Measurements from ENCODE around the gene COBL. TPM values are rescaled to one million over a fixed set of nuclear protein-coding genes. Genes with fewer than 3 reads are reported as not detected.
A peak's percentile ranks its signal among the peaks of the same experiment; 100 is the strongest.

Gene COBL
- total RNA-seq, 1 experiment from 2014 or later = 7.6 TPM

DNA sequence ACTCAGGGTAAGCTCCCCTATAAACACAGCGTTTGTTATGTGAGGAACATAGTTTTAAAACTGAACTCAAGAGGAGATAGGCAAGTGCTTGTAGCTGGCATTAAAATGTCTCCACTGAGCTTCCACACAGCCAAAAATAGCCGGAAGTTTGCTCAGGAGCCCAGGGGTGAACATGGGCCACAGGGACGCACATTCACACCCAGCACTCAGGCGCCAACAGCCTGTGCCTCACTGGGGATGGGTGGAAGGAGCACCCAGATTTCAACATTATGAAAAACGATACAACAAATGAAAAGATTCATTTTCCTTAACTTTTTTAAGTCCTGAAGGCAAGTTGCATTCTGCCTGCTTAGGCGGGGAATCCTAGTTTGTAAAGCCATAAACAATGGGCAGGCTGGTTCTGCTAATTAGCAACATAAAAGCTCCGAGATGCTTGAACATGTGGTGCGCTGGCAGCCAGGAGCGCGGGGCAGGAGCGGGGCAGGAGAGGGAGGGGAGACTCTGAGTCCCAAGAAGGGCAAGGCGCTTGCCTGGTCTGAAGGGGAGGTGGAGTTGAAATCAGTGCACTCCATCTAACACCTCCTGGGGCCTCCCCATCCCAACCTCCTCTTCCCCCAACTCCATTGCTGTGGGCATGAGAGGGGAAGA, 235.9 kb downstream of the COBL start:
- no peak for DNase-seq (ENCODE audit: low spot score)

DNA sequence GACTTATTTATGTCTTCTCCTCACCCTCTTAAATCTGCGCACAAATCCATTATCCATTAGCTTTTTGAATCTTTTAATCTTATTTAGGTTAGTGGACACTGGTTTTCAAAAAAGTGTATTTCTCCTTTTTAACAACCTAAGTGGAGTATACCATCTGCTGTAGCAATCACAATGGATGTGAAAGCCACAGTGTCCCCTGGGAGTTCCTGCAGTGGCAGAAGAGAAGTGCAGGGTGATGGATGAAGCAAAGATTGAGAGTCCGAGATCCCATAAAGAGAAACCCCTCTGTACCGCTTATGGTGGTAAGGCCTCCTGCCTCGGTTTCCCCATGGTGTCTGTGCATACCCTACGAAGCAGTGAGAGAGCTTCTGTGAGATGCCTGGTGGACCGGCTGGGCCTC, 236.4 kb downstream of the COBL start:
- no peak for DNase-seq (ENCODE audit: low spot score)

DNA sequence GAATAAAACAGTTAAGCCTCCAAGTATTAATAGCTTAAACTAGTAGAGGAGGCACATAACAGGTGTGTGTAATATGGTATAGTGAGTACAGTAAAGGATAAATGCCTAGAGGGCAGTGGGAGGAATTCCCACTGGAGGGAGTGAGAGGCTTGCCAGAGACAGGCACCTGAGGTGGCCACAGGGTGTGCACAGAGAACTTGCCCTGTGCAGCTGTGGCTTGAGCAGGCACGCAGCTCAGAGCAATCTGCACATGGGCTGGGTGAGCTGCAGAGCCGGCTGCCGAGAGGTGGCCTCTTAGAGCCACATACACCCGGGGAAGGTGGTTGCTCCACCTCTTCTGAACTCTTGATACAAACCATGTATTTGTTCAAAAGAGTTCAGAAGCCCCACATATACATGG, 237.1 kb downstream of the COBL start:
- peak; percentile 22 for DNase-seq (ENCODE audit: low spot score)

DNA sequence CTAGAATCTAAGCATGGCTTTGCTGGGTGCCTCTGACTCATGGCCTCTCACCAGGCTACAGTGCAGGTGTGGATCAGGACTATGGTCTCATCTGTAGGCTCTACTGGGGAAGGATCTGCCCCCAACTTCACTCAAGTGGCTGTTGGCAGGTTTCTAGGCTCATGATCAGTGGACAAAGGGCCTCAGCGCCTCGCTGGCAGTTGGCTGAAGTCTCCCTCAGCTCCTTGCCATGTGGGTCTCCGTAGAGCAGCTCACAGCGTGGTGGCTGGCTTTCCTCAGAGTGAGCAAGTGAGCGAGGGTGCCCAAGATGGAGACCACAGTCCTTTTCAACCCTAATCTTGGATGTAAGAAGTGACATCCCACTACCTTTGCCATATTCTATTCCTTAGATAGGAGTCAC, 238.0 kb downstream of the COBL start:
- DNase-seq (ENCODE audit: low spot score) = no peak

DNA sequence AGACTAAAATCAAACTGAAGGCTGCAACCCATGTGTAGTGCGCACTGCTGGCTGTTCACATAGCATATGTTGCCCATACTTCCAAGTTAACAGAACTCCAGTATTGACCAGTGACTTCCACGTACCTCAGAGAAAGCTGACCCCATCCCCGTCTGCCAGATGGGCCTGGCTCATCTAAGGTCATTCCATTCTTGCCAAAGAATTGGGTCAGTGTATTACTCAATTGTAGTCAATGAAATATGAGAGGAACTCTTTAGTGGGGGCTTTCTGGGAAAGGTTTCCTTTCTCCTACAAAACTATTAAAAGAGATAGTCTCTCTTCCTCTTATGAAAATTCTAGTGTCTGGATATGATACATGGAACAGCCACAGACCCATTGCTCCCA, 238.6 kb downstream of the COBL start:
- no peak for DNase-seq (ENCODE audit: low spot score)

GRCh38 chr7:51077316-51077986, 239.2 kb downstream of the COBL start:
- no peak for DNase-seq (ENCODE audit: low spot score)

DNA sequence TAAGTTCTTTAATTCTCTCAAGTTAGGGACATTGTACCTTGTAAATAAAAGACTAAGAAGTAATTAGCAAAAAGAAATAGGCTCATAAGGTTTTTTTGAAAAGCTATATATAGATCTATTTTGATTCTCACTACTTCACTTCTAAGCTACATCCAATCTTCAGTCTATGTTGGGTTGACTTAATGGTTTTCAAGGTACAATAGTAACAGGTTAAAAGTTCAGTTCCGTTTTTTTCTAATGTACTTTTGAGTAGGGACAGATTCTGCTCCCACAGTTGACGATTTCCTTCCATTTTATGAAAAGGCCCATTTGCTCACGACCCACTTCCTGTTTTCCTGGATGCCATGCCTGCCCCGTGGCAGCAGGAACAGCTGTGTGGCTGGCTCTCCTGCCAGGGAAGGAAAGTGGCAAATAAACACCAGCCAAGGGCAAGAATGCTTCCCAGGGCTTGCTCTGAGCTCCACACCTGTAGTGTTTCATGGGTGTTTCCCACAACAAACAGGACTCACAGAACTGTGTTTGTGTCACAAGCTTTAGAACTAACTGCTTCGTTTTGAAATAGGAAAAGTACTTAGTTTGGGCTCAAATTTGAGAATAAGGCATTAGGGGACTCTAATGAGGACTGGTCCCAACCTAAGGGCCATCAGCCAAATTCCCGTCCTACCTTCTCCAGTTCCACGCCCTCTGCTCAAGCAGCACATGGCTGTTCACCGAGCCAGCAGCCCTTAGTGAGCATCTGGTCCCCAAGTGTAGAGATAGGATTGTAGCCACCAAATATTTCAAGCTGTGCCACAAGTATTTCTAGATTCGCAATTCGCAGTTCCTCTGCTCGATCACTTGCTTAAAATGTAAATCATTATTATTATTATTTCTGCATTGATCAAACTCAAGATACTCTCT, 240.7 kb downstream of the COBL start:
- no peak for DNase-seq (ENCODE audit: low spot score)

DNA sequence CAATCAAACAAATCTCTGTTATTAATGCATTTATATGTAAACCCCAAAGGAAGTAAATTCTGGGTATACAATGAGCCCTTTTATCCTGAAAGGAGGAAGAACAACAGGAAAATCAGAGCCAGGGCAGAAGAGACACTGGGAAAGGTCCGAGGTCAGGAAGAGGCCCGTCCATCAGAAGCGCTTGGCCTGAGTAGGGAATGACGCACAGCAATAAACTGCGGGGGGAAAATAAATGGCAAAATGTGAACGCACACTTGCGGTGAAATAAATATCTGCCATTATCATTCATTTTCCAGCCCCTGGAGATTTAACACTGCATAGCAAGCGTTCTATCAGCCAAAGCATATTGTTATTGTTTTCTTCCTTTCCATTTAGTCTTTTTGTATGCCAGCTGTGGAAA, 243.4 kb downstream of the COBL start:
- no peak for DNase-seq (ENCODE audit: low spot score)

DNA sequence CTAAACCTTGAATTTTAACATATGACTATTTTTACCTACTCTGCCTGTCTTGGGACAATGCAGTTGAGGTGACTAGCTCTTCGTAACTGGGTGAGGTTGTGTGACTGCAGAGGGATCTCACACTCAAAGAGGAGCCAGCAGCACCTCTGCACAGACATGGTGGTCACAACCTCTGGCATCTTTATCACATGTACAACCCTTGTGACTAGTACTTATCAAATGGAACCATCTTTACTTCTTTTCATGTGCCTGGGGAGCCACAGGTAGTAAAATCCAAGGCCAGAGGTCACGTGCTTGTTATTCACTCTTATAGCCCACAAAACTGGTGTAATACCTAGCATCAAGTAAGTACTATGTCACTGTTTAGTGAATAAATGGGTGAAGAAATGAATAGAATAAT, 244.3 kb downstream of the COBL start:
- DNase-seq (ENCODE audit: low spot score) = no peak

DNA sequence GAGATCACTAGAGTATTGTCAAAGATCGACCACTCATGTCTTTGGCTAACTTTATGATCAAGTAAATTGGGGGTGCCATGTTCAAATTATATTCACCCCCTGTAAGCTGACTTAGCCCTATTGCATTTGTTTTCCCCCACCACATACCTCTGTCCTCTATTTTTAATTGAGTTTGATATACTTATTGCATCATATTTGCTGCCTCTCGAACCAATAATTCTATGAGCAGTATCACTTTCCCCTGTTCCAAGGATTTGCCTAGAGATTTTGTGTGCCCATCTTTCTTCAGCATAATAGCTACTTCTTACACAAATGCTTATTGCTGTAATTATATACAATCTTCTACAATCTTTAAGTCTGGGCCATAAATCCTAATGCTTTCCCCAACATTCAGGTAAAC, 245.2 kb downstream of the COBL start:
- no peak for DNase-seq (ENCODE audit: low spot score)

DNA sequence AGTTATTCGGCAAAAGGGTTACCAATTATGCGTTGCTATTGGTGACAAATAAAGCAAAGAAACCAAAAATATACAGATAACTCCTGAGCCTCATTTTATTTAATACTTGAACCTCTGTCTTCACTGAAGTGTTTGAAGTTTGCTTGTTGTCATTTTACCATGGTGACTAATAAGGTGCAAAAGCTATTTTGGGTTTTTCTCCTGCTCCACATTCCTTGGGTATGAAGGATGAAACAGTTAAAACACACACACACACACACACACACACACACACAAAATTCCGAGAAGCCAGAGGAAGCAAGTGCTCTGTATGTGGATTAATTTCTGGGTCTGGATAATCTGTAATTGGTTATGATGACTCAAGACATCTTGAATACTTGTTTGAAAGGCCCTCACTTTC, 246.5 kb downstream of the COBL start:
- DNase-seq (ENCODE audit: low spot score) = no peak

DNA sequence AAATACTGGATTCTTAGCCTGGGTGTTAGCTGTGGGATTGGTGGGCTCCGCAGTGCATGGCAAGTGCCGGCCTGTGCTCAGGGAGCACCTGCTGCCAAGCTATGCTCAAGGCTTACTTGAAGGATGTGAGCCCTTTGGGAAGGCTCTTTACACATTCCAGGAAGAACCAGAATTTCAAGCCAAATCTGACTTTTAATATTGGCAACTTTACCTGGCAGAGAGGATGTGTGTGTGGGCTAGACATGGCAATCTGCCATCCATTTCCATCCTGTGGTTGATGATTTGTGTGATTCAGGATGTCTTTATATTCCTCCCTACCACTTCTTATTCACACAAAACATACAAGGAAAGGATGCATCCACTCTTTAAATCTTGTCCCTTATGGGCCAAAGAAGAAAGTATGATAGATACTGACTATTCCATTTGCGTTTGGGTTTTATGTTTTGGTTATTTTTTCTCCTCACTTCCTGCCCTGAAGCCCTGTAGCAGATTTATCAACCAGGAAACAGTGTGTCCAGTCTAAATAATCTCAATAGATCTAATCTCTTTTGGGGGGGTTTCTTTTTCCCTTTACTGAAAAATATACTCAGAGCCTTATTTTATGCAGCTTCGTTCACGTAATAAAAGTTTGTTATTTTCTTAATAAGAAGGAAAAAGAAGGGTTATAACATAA, 247.1 kb downstream of the COBL start:
- peak; percentile 14 for DNase-seq (ENCODE audit: low spot score)

GRCh38 chr7:51068401-51068800, 248.2 kb downstream of the COBL start:
- DNase-seq (ENCODE audit: low spot score) = no peak

DNA sequence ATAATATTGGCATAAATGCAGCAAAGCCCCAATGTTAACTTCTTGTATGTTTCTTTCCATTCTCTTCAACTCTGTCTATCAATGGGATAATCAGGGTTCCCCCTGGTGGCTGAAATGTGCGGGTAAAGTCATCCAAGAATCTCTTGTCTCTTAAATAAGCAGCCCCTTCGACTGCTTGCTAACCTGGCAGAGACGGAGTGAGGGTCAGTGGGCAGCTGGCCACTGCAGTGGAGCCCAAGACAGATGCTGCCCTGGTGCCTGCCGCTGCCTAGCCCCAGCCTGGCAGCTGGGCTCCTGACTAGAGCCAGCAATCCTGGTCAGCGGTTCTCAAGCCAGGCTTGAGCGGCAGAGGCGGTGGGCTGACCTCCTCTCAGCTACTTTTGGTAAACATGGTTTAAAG, 248.9 kb downstream of the COBL start:
- peak; percentile 84 for DNase-seq (ENCODE audit: low spot score)

- no peak for DNase-seq (ENCODE audit: low spot score)
Measured at GRCh38 chr7:51067258-51067657, 249.4 kb downstream of the COBL start.

GRCh38 chr7:51066405-51066882, 250.2 kb downstream of the COBL start:
- no peak for DNase-seq (ENCODE audit: low spot score)

- DNase-seq (ENCODE audit: low spot score) = no peak
Measured at GRCh38 chr7:51065766-51066165, 250.8 kb downstream of the COBL start.

DNA sequence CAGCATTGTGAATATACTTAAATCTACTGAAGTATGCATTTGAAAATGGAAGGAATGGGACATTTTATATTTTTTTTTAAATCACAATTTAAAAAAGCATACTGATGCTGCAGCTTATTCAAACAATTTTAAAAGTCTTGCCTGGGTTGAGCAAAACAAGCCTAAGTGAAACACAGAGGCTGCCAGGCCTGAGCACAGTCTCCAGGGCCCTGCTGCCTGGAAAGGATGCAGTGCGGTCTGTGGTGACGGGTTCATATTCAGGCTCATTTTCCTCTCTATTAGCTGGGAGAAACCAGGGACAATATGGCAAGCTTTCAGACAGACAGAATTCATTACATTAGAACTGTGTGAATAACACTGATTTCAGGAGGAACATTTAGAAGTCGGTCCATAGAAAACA, 251.9 kb downstream of the COBL start:
- DNase-seq (ENCODE audit: low spot score) = no peak

GRCh38 chr7:51062222-51062987, 254.2 kb downstream of the COBL start:
- DNase-seq (ENCODE audit: low spot score) = no peak

GRCh38 chr7:51060536-51060935, 256.1 kb downstream of the COBL start:
- peak; percentile 19 for DNase-seq (ENCODE audit: low spot score)

DNA sequence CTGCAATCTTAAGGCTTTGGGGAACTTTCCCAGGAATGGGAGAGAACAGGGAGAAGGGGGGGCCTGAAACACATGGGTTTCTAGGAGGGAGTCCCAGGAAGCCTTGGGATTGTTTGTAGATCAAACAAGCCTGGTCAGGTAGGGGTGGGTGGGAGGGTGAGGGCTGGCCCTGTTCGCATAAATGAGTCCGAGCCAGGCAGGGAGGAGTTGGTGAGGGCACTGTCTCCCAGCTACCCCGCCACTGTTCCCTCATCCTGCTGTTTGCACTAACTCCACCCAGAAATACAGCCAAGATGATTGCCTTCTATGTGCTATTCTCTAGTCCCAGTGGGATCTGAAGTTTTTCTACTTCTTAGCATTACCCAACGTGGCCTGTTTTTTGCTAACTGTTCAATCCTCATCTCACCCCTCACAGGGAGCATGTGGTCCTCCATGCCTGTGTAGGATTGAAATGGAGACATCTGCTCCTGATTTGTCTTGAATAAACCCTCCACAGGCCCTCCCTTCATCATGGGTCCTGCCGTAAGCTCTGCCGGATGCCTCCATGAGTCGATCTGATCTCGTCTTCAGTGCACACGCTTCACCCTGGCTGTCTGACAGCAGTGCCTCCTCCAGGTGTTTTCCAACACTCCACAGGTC, 257.0 kb downstream of the COBL start:
- no peak for DNase-seq (ENCODE audit: low spot score)
